Fibroblast of the aortic adventitia (primary cell): ENCODE results near the gene GALR3. TPM values are rescaled to one million over a fixed set of nuclear protein-coding genes. Genes with fewer than 3 reads are reported as not detected.

Source experiments
- DNase-seq: peaks from one replicate; pipeline ENCODE4 v3.0.0-alpha.2; 2010; ENCODE audit warnings: low read depth
- H3K4me3 ChIP-seq: 2 replicates; pipeline ENCODE4 v1.5.1; 2011; ENCODE audit warnings: low read depth, mild to moderate bottlenecking, control low read depth, low read length, moderate library complexity
- CTCF ChIP-seq: IDR thresholded peaks from 2 replicates; pipeline ENCODE4 v1.5.1; 2011; ENCODE audit warnings: mild to moderate bottlenecking, low read length, control low read depth, inconsistent platforms; ENCODE audit not compliant: insufficient read depth
- total RNA-seq: library from RNA; depleted of rRNA; stranded (reverse); fragments of >200 nt; gene quantifications from 2 replicates; pipeline ENCODE4 v1.2.3, GENCODE V29; 2012; ENCODE audit warnings: low replicate concordance

Gene GALR3
- total RNA-seq, 1 donor = not detected

DNA sequence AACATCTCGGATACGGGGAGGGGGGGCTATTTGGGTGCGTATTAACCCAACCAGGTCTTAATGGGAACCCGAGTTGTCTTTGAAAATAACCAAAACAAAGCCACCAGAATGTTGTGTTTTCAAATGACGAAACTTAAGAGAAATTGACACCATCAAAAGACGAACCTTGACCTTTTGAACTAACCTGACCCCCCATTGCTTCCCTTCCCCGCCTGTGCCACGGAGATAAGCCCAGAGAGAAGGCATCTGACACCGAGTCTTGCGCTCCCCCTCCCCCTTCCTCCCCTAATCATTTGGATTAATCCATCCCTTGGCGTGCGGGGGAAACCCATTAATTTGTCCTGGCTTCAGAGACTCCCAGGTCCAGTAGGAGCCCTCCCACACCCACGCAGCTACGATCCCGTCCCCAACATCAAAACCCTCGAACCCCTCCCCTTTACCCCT is 20.0 kb upstream of the GALR3 start:
- TF ChIP-seq CTCF = no peak
- DNase-seq = no peak
- no peak overlapping the region for H3K4me3 ChIP-seq

DNA sequence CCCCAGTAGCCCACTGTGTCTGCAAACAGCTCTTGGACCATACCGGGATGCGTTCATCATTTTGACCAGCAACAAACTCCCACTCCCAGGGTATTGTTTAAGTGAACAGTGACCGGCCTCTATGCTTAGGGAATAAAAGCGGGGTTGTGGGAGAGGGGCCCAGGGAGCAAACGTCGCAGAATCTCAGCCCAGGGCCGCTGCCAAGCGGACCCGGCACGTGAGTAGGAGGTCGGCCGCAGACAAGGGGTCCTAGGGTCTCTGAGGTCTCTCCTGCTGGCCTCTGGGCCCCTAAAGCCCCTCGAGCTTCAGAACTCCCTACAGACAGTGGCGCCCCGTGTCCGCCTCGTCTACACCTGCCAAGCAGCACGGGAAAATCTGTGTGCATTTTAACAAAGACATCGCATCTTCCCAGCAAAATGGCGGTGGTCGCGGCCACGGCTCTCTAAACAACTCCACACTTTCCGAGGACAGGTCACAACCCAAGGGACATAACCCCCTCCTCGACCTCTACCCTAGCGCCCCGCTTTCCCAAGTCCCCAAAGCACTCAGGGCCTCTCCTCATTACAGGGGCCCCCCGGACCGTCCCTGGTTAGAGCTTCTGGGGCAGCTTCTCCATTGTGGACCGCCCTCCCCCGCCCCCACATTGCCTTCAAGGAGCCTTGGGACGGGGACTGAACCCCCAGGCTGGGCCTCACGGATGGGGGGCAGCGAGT is 19.4 kb upstream of the GALR3 start:
- no peak for DNase-seq
- no peak overlapping the region for H3K4me3 ChIP-seq
- no peak for TF ChIP-seq CTCF

- H3K4me3 ChIP-seq = peak overlapping the region; percentile 85
- DNase-seq = no peak
- TF ChIP-seq CTCF = no peak
Measured at GRCh38 chr22:37804352-37804880, 18.8 kb upstream of the GALR3 start.

DNA sequence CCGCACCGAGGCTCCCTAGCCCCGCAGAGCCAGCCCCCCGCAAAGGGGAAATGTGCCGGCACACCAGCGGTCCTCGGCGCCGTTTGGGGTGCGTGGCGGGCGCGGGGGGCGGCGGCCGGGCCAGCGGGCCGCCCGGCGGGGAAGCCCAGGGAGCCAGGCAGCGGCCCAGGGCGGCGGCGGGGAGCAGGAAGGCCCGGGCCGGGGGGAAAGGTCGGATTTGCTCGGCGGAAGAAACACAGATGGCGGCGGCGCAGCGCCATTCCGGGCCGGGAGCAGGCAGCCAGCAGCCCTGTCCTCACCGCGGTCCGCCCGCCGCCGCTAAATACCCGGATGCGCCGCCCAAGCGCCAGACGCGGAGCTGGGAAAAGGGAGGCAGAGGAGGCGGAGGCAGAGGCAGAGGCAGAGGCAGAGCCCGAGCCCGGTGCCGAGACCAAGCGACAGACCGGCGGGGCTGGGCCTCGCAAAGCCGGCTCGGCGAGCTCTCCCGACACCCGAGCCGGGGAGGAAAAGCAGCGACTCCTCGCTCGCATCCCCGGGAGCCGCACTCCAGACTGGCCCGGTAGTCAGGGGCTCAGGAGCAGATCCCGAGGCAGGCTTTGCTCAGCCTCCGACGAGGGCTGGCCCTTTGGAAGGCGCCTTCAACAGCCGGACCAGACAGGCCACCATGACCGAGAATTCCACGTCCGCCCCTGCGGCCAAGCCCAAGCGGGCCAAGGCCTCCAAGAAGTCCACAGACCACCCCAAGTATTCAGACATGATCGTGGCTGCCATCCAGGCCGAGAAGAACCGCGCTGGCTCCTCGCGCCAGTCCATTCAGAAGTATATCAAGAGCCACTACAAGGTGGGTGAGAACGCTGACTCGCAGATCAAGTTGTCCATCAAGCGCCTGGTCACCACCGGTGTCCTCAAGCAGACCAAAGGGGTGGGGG is 18.0 kb upstream of the GALR3 start:
- peak overlapping the region; percentile 85 for H3K4me3 ChIP-seq
- no peak for TF ChIP-seq CTCF
- DNase-seq = peak; percentile 75

DNA sequence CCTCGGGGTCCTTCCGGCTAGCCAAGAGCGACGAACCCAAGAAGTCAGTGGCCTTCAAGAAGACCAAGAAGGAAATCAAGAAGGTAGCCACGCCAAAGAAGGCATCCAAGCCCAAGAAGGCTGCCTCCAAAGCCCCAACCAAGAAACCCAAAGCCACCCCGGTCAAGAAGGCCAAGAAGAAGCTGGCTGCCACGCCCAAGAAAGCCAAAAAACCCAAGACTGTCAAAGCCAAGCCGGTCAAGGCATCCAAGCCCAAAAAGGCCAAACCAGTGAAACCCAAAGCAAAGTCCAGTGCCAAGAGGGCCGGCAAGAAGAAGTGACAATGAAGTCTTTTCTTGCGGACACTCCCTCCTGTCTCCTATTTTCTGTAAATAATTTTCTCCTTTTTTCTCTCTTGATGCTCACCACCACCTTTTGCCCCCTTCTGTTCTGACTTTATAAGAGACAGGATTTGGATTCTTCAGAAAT is 17.3 kb upstream of the GALR3 start:
- no peak for DNase-seq
- no peak for TF ChIP-seq CTCF
- peak overlapping the region; percentile 85 for H3K4me3 ChIP-seq

- no peak for TF ChIP-seq CTCF
- DNase-seq = peak; percentile 35
- peak overlapping the region; percentile 85 for H3K4me3 ChIP-seq
Measured at GRCh38 chr22:37806409-37807333, 16.5 kb upstream of the GALR3 start.
